Measurements from ENCODE around the gene DUSP28. TPM values are rescaled to one million over a fixed set of nuclear protein-coding genes. Genes with fewer than 3 reads are reported as not detected.
A peak's percentile ranks its signal among the peaks of the same experiment; 100 is the strongest.

The DUSP28 gene
- total and polyA plus RNA-seq, 10 of the 15 experiments (the other 5 are each of a cell fraction or from before 2014, with no cell fraction given): 2.5 to 12.5 (median 6.4) TPM

- H4K20me1 ChIP-seq (ENCODE audit: control insufficient read depth, insufficient read depth): no peaks in the 10 kb centered on the region
- DNase-seq (ENCODE audit: low read depth, low spot score) (no peak), FAIRE-seq (no peak), ATAC-seq (no peak)
- H3K79me2 ChIP-seq (ENCODE audit: control insufficient read depth, insufficient read depth, low read length): no peaks in the 10 kb centered on the region
- 94% methylated on average over 5 of the region's 5 CpGs for WGBS (ENCODE audit: insufficient coverage, insufficient replicate concordance, low lambda C conversion rate, missing lambda C conversion rate)
- in situ Hi-C loops (cut with MboI): no loop called here
- no peak overlapping the region for H3K9ac ChIP-seq (ENCODE audit: control insufficient read depth, insufficient read depth, low read length)
- ChIA-PET CTCF (no interaction called here), SMC1A (ENCODE audit: uncharacterized antibody, unreplicated experiment) (no interaction called here), POLR2A (no interaction called here), RAD21 (ENCODE audit: unreplicated experiment) (no interaction called here)
- no peak overlapping the region for H3K4me2 ChIP-seq (ENCODE audit: control insufficient read depth, insufficient read depth)
- no TSS peak for BruUV-seq (replicated peaks)
- peaks cover 0 to 2% of the 10 kb centered on the region in 2 experiments; a peak in 1 of 4 replicates for H3K36me3 ChIP-seq (ENCODE audit: control insufficient read depth in 2 of 2, insufficient read depth in 2 of 2, low read length in 1 of 2)
- peaks cover 12% of the 10 kb centered on the region; the same call in 2 of the 3 replicates for H3K9me3 ChIP-seq (replicated peaks; ENCODE audit: control insufficient read depth, insufficient read depth, low read length)
- intact Hi-C loops (cut with micrococcal nuclease; ENCODE audit: unreplicated experiment): no loop called here
- TF ChIP-seq ZZZ3 (IDR thresholded peaks at IDR 0.05; ENCODE audit: control insufficient read depth, insufficient read length, low read depth) (no peak), PAX8 (IDR thresholded peaks at IDR 0.05) (no peak), ZNF384 (IDR thresholded peaks at IDR 0.05; ENCODE audit: borderline replicate concordance, low read depth, low read length) (no peak), ZSCAN29 (IDR thresholded peaks at IDR 0.05) (no peak)
- H3K27ac ChIP-seq (ENCODE audit: control insufficient read depth, insufficient read depth): no peak overlapping the region
- H3K4me1 ChIP-seq (ENCODE audit: control insufficient read depth, insufficient read depth, low read length): no peaks in the 10 kb centered on the region
- H3K4me3 ChIP-seq: no peak overlapping the region
- no peaks in the 10 kb centered on the region for H3K27me3 ChIP-seq (replicated peaks in 1 of 2; ENCODE audit: control insufficient read depth in 2 of 2, insufficient read depth in 2 of 2, low read length in 1 of 2)
- H2AFZ ChIP-seq (ENCODE audit: control insufficient read depth, low read depth, low read length): no peak overlapping the region
These were observed 29.1 kb upstream of the DUSP28 start for GRCh38 chr2:240531038-240531437.

GRCh38 chr2:240532031-240532775 is 28.0 kb upstream of the DUSP28 start:
- H3K79me2 ChIP-seq (ENCODE audit: control insufficient read depth, insufficient read depth, low read length): no peaks in the 10 kb centered on the region
- no peak for ATAC-seq
- SMC1A ChIA-PET (ENCODE audit: uncharacterized antibody, unreplicated experiment): no interaction called here

More at GRCh38 chr2:240532031-240532775, 28.0 kb upstream of the DUSP28 start:
- Histone ChIP-seq H3K4me1 (ENCODE audit: control insufficient read depth, insufficient read depth, low read length) (no peaks in the 10 kb centered on the region), H2AFZ (ENCODE audit: control insufficient read depth, low read depth, low read length) (no peak overlapping the region), H3K27ac (ENCODE audit: control insufficient read depth, insufficient read depth) (no peak overlapping the region), H3K4me3 (no peak overlapping the region), H3K9ac (ENCODE audit: control insufficient read depth, insufficient read depth, low read length) (no peak overlapping the region), H4K20me1 (ENCODE audit: control insufficient read depth, insufficient read depth) (no peaks in the 10 kb centered on the region), H3K27me3 (replicated peaks in 1 of 2; ENCODE audit: control insufficient read depth in 2 of 2, insufficient read depth in 2 of 2, low read length in 1 of 2) (no peaks in the 10 kb centered on the region), H3K9me3 (replicated peaks; ENCODE audit: control insufficient read depth, insufficient read depth, low read length) (peaks cover 7% of the 10 kb centered on the region; the same call in 2 of the 3 replicates), H3K4me2 (ENCODE audit: control insufficient read depth, insufficient read depth) (no peak overlapping the region), H3K36me3 (ENCODE audit: control insufficient read depth in 2 of 2, insufficient read depth in 2 of 2, low read length in 1 of 2) (no peaks in the 10 kb centered on the region)
- no TSS peak for BruUV-seq (replicated peaks)
- ChIA-PET POLR2A (no interaction called here), RAD21 (ENCODE audit: unreplicated experiment) (no interaction called here), CTCF (interaction anchor here (1.1 kb wide), 1 partner anchor 18 kb away, joined by 3 read pairs; no protein-coding TSS in a partner anchor)
- intact Hi-C loops (cut with micrococcal nuclease; ENCODE audit: unreplicated experiment): no loop called here
- 100% methylated on average over 1 of the region's 1 CpG for WGBS (ENCODE audit: insufficient coverage, insufficient replicate concordance, low lambda C conversion rate, missing lambda C conversion rate)
- in situ Hi-C loops (cut with MboI): no loop called here
- DNase-seq (ENCODE audit: low read depth, low spot score) (no peak), FAIRE-seq (no peak)
- TF ChIP-seq ZSCAN29 (IDR thresholded peaks at IDR 0.05): no peak
- TF ChIP-seq CBX5 (IDR thresholded peaks at IDR 0.05; ENCODE audit: low read depth): peak; percentile 99
- no peak for TF ChIP-seq BMI1 (IDR thresholded peaks at IDR 0.05; ENCODE audit: borderline replicate concordance)
- TF ChIP-seq HCFC1 (IDR thresholded peaks at IDR 0.05; ENCODE audit: low read length): no peak
- TF ChIP-seq, protein P1, sequence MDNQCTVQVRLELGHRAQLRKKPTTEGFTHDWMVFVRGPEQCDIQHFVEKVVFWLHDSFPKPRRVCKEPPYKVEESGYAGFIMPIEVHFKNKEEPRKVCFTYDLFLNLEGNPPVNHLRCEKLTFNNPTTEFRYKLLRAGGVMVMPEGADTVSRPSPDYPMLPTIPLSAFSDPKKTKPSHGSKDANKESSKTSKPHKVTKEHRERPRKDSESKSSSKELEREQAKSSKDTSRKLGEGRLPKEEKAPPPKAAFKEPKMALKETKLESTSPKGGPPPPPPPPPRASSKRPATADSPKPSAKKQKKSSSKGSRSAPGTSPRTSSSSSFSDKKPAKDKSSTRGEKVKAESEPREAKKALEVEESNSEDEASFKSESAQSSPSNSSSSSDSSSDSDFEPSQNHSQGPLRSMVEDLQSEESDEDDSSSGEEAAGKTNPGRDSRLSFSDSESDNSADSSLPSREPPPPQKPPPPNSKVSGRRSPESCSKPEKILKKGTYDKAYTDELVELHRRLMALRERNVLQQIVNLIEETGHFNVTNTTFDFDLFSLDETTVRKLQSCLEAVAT (IDR thresholded peaks at IDR 0.05): no peak
